Measurements from ENCODE around the gene FBXO4. TPM values are rescaled to one million over a fixed set of nuclear protein-coding genes. Genes with fewer than 3 reads are reported as not detected.

The FBXO4 gene
- total and polyA plus RNA-seq, 2 of the 8 experiments (the other 6 are each of a cell fraction or from before 2014, with no cell fraction given) = 0.60 to 0.88 TPM

GRCh38 chr5:41927604-41928003 is 2.5 kb downstream of the FBXO4 start (continued):
- TF ChIP-seq CHD7 (IDR thresholded peaks at IDR 0.05; ENCODE audit: insufficient replicate concordance, low read length) (no peak), YY1 (IDR thresholded peaks at IDR 0.05; ENCODE audit: low read depth, low read length) (no peak), RAD21 (IDR thresholded peaks at IDR 0.05 in 1 of 2, conservative IDR thresholded peaks at IDR 0.05 in 1 of 2; ENCODE audit: low read depth in 2 of 2, low read length in 2 of 2) (no peak), SUZ12 (IDR thresholded peaks at IDR 0.05; ENCODE audit: low read length) (no peak), EP300 (IDR thresholded peaks at IDR 0.05; ENCODE audit: borderline replicate concordance in 1 of 2, low read depth in 2 of 2, low read length in 2 of 2) (no peak)

Measured in H1 (cell line).